OCI-LY7 (cell line): ENCODE data around the gene LRIG1. TPM values are rescaled to one million over a fixed set of nuclear protein-coding genes. Genes with fewer than 3 reads are reported as not detected.

ENCODE experiments used
- BruUV-seq: library from RNA; stranded (reverse); fragments of 400-500 nt; replicated peaks from 2 replicates; lab custom pipeline; 2021; lab: Mats Ljungman, UMichigan
- CTCF ChIA-PET: fragments of 300-600 bp; sonication (Branson Sonifier 250); formaldehyde crosslinking; loops from one replicate; lab custom pipeline; 2022; ENCODE audit warnings: antibody characterized with exemption; ENCODE audit not compliant: unreplicated experiment; lab: Charles Lee
- POLR2A ChIA-PET: fragments of 300-600 bp; sonication (Branson Sonifier 250); formaldehyde crosslinking; loops from one replicate; lab custom pipeline; 2022; ENCODE audit warnings: antibody characterized with exemption; lab: Charles Lee
- DNase-seq: peaks from one replicate; pipeline ENCODE4 v3.0.0-alpha.2; 2015; ENCODE audit warnings: low spot score
- H2AFZ ChIP-seq: fragments of 200-600 bp; sonication (generic), shearing (Covaris generic); 2 replicates; pipeline ENCODE4 v1.6.1; 2014; ENCODE audit warnings: mild to moderate bottlenecking, antibody characterized with exemption, low read length, moderate library complexity
- H3K27ac ChIP-seq: fragments of 200-600 bp; sonication (generic); 2 replicates; pipeline ENCODE4 v1.5.1; 2014; ENCODE audit warnings: mixed run types, low read depth, mild to moderate bottlenecking, moderate library complexity, low read length, inconsistent platforms; ENCODE audit not compliant: poor library complexity, severe bottlenecking
- H3K36me3 ChIP-seq: fragments of 200-600 bp; sonication (generic); 2 replicates; pipeline ENCODE4 v1.6.1; 2014; ENCODE audit warnings: mild to moderate bottlenecking, antibody characterized with exemption, low read length, moderate library complexity, mixed read lengths; ENCODE audit not compliant: insufficient read depth
- H3K4me1 ChIP-seq: fragments of 200-600 bp; sonication (generic); 2 replicates; pipeline ENCODE4 v1.5.1; 2014; ENCODE audit warnings: mild to moderate bottlenecking, low read length; ENCODE audit not compliant: insufficient read depth, poor library complexity, severe bottlenecking
- H3K4me2 ChIP-seq: fragments of 200-600 bp; sonication (generic); 2 replicates; pipeline ENCODE4 v1.6.1; 2014; ENCODE audit warnings: mild to moderate bottlenecking, low read length
- H3K4me3 ChIP-seq: fragments of 200-600 bp; sonication (generic); 2 replicates; pipeline ENCODE4 v1.5.1; 2014; ENCODE audit warnings: mild to moderate bottlenecking, low read depth, low read length; ENCODE audit not compliant: poor library complexity, severe bottlenecking
- H3K79me2 ChIP-seq: fragments of 200-600 bp; sonication (generic); 2 replicates; pipeline ENCODE4 v1.6.1; 2016; ENCODE audit warnings: low read depth, mild to moderate bottlenecking, low read length, moderate library complexity, mixed read lengths; ENCODE audit not compliant: insufficient read depth
- H3K9me2 ChIP-seq: fragments of 200-600 bp; sonication (generic); 2 replicates; pipeline ENCODE4 v1.6.1; 2016; ENCODE audit warnings: mild to moderate bottlenecking, low read length, mixed read lengths; ENCODE audit not compliant: insufficient read depth
- H3K9me3 ChIP-seq: fragments of 200-600 bp; sonication (generic); 2 replicates; pipeline ENCODE4 v1.6.1; 2014; ENCODE audit warnings: mild to moderate bottlenecking, mixed run types, low read length, mixed read lengths
- H4K20me1 ChIP-seq: fragments of 200-600 bp; sonication (generic); 2 replicates; pipeline ENCODE4 v1.6.1; 2014; ENCODE audit warnings: mild to moderate bottlenecking, antibody characterized with exemption, low read length, moderate library complexity, mixed read lengths; ENCODE audit not compliant: insufficient read depth
- CTCF ChIP-seq: fragments of 200-600 bp; sonication (generic); conservative IDR thresholded peaks from 2 replicates; pipeline ENCODE4 v1.5.1; 2014; ENCODE audit warnings: mild to moderate bottlenecking, antibody characterized with exemption, low read length, moderate library complexity, mixed read lengths
- EZH2phosphoT487 ChIP-seq: fragments of 200-600 bp; sonication (generic); IDR thresholded peaks from 2 replicates; pipeline ENCODE4 v1.6.1; 2018; ENCODE audit warnings: low read depth, borderline replicate concordance, mild to moderate bottlenecking, mixed run types, antibody characterized with exemption, low read length, moderate library complexity, mixed read lengths
- intact Hi-C: fragments of 100-400 bp; cut with micrococcal nuclease; formaldehyde crosslinking; loops from one replicate; pipeline ENCODE4 v1.10.0; 2022; ENCODE audit not compliant: unreplicated experiment
- total RNA-seq, 2 experiments: library from RNA; depleted of rRNA in 1 of 2; stranded (reverse); fragments of >200 nt in 1 of 2; shearing (Covaris generic) in 1 of 2; gene quantifications; 2 replicates each; pipeline ENCODE4 v1.2.3, GENCODE V29; 2014 to 2022

LRIG1 gene
- total RNA-seq, 2 experiments from 2014 or later = 84.2 to 115 TPM

- Histone ChIP-seq H3K4me2 (no peak overlapping the region), H4K20me1 (no peaks in the 10 kb centered on the region; the same call in 1 of the 2 replicates), H3K79me2 (peaks cover 99% of the 10 kb centered on the region), H3K9me2 (no peaks in the 10 kb centered on the region), H3K27ac (no peak overlapping the region), H2AFZ (no peak overlapping the region), H3K36me3 (peaks cover 99% of the 10 kb centered on the region), H3K4me3 (no peak overlapping the region), H3K9me3 (no peaks in the 10 kb centered on the region), H3K4me1 (peaks cover 16% of the 10 kb centered on the region)
- CTCF ChIA-PET = no interaction called here
- intact Hi-C loops = no loop called here
- POLR2A ChIA-PET = no interaction called here
- TF ChIP-seq CTCF (no peak), EZH2phosphoT487 (no peak)
- DNase-seq = no peak
- BruUV-seq = no TSS peak
These were observed 64.8 kb downstream of the LRIG1 start for GRCh38 chr3:66435989-66436388.

- Histone ChIP-seq H3K4me2 (no peak overlapping the region), H3K27ac (no peak overlapping the region), H3K4me1 (peaks cover 3% of the 10 kb centered on the region), H3K4me3 (no peak overlapping the region), H4K20me1 (no peaks in the 10 kb centered on the region; the same call in 1 of the 2 replicates), H3K9me2 (no peaks in the 10 kb centered on the region), H3K36me3 (peaks cover 98% of the 10 kb centered on the region), H2AFZ (no peak overlapping the region), H3K9me3 (no peaks in the 10 kb centered on the region), H3K79me2 (peaks cover 100% of the 10 kb centered on the region)
- intact Hi-C loops = no loop called here
- BruUV-seq = no TSS peak
- POLR2A ChIA-PET = no interaction called here
- DNase-seq = no peak
- TF ChIP-seq EZH2phosphoT487 (no peak), CTCF (no peak)
- CTCF ChIA-PET = no interaction called here
These were observed 66.1 kb downstream of the LRIG1 start for GRCh38 chr3:66434726-66435125.

GRCh38 chr3:66433522-66433782, 67.4 kb downstream of the LRIG1 start:
- Histone ChIP-seq H4K20me1 (no peaks in the 10 kb centered on the region; the same call in 1 of the 2 replicates), H3K27ac (no peak overlapping the region), H3K4me1 (no peaks in the 10 kb centered on the region), H2AFZ (no peak overlapping the region), H3K36me3 (peaks cover 98% of the 10 kb centered on the region), H3K79me2 (peaks cover 100% of the 10 kb centered on the region), H3K4me2 (no peak overlapping the region), H3K9me2 (no peaks in the 10 kb centered on the region), H3K9me3 (no peaks in the 10 kb centered on the region), H3K4me3 (no peak overlapping the region)
- BruUV-seq = no TSS peak
- ChIA-PET CTCF (no interaction called here), POLR2A (interaction anchor here (1.4 kb wide), 1 partner anchor 58 kb away, joined by 3 read pairs; no protein-coding TSS in a partner anchor)
- TF ChIP-seq EZH2phosphoT487 (no peak), CTCF (no peak)
- no peak for DNase-seq
- intact Hi-C loops = no loop called here
